Raji (cell line): ENCODE data around the gene GJE1.

Experiments
- POLR2A ChIP-seq: IDR thresholded peaks from 2 replicates; pipeline ENCODE4 v1.6.1; 2011; ENCODE audit warnings: low read depth, low read length, control low read depth; ENCODE audit not compliant: insufficient read depth

GJE1 gene

GRCh38 chr6:142155895-142156757 is 23.4 kb downstream of the GJE1 start:
- no peak for TF ChIP-seq POLR2A

DNA sequence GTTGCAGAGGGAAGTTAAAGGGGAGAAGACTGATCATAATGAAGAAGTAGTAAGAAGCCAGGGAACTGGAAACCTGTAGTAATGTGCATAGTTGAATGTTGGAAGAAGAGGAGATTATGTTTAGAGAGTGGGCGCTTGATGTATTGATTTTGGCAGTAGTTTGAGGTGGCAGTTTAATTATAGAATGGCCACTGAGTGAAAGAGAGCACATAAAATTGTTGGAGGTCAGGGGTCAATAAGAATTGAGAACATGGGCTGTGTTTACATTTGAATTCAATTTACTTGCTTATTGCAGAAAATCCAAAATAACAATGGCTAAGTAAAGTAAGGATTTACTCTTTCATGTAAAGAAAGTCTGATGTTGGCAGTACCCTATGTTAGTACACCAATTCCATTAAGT is 30.1 kb downstream of the GJE1 start:
- TF ChIP-seq POLR2A, result no peak

DNA sequence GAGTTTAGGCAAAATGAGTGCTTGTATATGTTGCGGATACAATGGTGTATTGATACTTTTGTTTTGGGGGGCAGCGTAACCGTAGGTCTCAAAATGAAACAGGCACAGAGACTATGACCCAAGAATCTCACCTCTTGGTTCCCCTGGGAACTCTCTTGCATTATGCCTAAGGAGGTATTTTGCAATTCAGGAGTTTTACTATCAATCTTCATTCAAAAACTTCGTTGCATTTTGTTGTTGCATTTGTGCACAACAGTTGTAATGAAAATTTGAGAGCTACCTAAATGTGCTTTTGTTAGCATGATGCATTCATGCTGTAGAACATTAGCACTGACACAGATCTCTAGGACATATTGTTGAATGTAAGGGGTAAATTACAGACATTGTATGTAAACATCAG is 32.5 kb downstream of the GJE1 start:
- no peak for TF ChIP-seq POLR2A

DNA sequence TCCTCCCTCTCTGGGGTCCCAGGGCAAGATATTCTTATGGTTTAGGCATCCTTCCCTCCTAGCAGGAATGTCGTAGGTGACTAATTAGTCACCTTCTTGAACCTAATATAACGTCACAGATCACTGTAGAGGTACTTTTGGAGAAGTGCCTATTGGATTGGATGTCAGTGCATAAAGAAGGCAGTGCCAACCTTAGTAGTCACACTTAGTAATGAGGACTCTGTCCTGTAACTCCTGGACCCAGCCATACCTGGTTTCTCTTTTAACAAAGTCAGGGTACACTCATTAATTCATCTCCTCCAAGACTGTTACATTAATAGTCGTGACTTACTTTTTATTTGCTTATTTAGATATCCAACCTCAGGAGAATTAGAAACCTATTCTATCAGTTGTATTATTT is 34.3 kb downstream of the GJE1 start:
- no peak for TF ChIP-seq POLR2A

- no peak for TF ChIP-seq POLR2A
Observed at GRCh38 chr6:142167486-142167885, 34.8 kb downstream of the GJE1 start.

DNA sequence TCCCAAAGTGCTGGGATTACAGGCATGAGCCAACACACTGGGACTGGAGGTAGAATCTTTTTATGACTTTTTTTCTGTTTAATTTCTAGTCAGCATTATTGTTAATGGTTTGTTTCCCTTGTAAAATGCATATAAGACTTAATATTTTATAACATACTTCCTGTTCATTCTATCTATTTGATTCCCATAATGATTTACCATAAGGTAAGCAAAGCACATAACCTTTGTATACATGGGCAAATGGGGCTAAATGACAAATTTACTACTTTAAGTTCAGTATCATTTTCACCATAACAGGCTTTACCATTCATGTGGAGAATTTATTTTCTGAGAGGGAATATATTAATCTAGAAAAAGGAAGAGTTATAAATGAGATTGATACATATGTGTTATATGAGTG is 38.6 kb downstream of the GJE1 start:
- no peak for TF ChIP-seq POLR2A

- no peak for TF ChIP-seq POLR2A
Observed at GRCh38 chr6:142172758-142173157, 40.0 kb downstream of the GJE1 start.

DNA sequence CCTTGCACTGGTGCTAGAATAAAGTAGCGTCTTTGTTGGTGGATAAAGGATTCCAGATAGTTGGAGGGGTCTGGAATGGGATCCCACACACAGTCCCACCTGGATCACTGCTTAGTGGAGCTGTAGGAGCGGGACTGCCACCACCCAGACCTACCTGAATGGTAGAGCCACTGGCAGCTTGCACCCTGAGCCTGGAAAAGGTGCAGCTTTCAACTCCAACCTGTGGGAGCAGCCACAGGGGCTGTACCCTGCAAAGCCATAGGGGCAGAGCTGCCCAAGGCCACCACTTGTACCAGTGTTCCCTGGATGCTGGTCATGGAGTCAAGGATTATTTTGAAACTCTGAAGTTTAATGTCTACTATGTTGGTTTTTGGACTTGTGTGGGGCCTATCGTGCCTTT is 41.3 kb downstream of the GJE1 start:
- no peak for TF ChIP-seq POLR2A

DNA sequence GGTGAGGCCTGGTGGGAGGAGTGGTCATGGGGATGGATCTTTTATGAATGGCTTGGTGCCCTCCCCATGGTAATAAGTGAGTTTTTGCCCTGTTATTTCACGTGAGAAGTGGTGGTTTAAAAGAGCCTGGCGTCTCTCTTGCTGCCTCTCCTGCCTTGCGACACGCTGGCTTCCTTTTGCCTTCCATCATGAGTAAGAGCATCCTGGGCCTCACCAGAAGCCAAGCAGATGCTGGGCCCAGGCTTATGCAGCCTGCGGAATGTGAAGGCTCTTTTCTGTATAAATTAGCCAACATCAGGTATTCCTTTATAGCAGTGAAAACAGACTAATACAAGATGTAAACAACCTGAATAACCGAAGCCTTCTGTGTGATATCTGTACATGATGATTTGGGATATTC is 42.0 kb downstream of the GJE1 start:
- no peak for TF ChIP-seq POLR2A

DNA sequence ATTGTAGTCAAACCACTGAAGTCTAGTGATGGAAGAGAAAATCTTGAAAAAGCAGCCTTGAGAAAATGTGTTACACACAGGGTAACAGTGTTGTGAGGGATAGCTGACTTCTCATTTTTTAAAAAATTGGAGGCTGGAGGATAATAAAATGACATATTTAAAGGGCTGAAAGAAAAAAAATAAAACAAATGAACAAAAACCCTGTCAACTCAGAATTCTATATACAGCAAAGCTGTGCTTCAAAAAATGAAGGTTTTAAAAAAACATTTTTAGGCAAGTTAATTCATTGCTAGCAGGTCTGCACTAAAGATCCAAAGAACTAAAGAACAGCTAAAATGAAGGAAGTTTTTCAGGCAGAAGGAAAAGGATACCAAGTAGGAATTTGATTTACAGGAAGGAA is 45.4 kb downstream of the GJE1 start:
- TF ChIP-seq POLR2A, result no peak

DNA sequence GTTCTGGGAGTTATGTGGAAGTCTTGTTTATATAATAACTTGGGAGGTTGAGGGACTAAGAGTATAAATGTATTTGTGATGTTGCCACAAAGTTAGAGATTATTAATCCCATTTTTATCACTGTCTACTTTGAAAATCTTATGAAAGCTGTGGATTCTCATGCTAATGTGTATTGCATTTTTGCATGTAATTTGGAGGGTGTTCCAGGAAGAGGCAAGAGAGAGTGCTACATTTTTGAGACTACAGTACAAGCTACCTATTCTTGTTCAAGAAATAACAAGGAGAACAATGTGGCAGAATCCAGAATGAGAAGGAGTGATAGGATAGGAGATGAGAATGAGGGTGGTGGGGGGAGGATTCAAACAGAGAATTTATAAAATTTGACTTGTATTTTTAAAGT is 49.3 kb downstream of the GJE1 start:
- TF ChIP-seq POLR2A, result no peak

DNA sequence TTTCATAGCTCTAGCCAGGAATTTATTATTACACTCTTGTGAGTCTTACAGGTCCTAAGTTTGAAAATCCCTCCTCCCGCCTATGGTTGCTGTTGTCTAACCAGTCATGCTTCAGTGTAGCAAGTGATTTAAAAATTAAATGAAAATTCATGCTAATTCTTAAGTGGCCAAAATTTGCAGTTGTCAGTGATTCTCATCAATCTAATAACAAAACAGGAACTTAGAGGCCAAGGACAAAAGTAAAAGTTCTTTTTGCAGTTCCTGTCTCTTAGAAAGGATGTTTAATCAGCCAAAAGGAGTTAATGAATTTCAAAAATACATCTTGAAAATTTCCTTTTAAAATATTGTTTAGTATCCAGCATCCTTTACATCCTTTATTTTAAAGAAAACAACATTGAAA is 50.6 kb downstream of the GJE1 start:
- no peak for TF ChIP-seq POLR2A

DNA sequence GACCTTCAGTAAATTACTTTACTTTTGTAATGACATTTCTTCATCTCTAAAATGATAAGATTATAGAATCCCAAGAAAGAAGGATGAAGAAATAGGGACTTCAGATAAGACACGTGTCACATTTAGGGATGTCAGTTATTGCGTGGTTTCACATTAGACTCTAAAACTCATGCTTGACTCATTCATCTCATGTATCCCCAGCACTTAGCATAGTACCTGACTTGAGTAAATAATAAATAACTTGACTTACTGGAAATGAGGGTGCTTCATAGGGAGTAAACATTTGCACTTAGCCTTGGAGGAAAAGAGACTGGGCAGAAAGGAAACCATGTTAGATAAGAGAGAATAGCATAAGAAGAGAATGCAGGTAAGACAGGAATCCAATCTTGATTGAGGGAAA is 51.6 kb downstream of the GJE1 start:
- no peak for TF ChIP-seq POLR2A
